ENCODE data around the gene DDX10. TPM values are rescaled to one million over a fixed set of nuclear protein-coding genes. Genes with fewer than 3 reads are reported as not detected.

The DDX10 gene
- total RNA-seq, 1 donor from 2014 or later: 32.2 TPM

DNA sequence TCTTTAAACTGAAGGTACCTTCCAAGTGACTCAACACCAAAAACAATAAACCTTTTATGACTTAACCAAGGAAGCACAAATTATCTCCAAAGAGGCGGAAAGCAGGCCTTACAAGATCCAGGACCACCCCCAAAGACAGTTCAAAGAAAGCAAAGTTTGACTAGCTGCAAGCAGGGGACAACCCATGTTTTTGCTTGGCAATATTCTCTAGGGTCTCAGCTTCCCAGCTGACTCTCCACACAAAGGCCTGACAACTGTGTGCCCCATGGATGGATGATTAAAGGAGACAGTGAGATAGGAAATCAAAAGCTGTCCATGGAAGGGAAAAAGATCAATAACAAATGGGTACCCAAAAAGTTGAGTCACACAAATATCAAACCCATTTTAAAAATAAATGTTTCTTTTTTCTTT, 232.2 kb downstream of the DDX10 start:
- no peak for TF ChIP-seq EZH2 (IDR thresholded peaks at IDR 0.05; ENCODE audit: insufficient read depth, low read length)
- TF ChIP-seq, protein P1, sequence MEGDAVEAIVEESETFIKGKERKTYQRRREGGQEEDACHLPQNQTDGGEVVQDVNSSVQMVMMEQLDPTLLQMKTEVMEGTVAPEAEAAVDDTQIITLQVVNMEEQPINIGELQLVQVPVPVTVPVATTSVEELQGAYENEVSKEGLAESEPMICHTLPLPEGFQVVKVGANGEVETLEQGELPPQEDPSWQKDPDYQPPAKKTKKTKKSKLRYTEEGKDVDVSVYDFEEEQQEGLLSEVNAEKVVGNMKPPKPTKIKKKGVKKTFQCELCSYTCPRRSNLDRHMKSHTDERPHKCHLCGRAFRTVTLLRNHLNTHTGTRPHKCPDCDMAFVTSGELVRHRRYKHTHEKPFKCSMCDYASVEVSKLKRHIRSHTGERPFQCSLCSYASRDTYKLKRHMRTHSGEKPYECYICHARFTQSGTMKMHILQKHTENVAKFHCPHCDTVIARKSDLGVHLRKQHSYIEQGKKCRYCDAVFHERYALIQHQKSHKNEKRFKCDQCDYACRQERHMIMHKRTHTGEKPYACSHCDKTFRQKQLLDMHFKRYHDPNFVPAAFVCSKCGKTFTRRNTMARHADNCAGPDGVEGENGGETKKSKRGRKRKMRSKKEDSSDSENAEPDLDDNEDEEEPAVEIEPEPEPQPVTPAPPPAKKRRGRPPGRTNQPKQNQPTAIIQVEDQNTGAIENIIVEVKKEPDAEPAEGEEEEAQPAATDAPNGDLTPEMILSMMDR (IDR thresholded peaks at IDR 0.05; ENCODE audit: insufficient read depth, low read depth, low read length): no peak
- H3K4me3 ChIP-seq (ENCODE audit: insufficient read depth, low read depth, low read length): no peak overlapping the region
- H3K27ac Mint-ChIP-seq (ENCODE audit: unreplicated experiment): no peak overlapping the region
- DNase-seq (ENCODE audit: low read depth): peak; percentile 71
- H3K79me2 ChIP-seq (ENCODE audit: insufficient read depth, low read length): no peaks in the 10 kb centered on the region
- H3K4me1 Mint-ChIP-seq (ENCODE audit: low read depth, unreplicated experiment): peaks cover 23% of the 10 kb centered on the region
- H4K20me1 ChIP-seq (ENCODE audit: insufficient read depth, low read length): no peaks in the 10 kb centered on the region
- peak overlapping the region; percentile 55 for H3K4me2 ChIP-seq (ENCODE audit: low read length)
- peak overlapping the region; percentile 67 for H3K27ac ChIP-seq (ENCODE audit: low read depth, low read length)
- no peak for FAIRE-seq
- peaks cover 1% of the 10 kb centered on the region for H3K9me3 Mint-ChIP-seq (ENCODE audit: unreplicated experiment)
- no peak overlapping the region for H3K9ac ChIP-seq (ENCODE audit: low read length)
- H3K36me3 Mint-ChIP-seq (ENCODE audit: low read depth, unreplicated experiment): peaks cover 1% of the 10 kb centered on the region
- H3K36me3 ChIP-seq (ENCODE audit: insufficient read depth, low read length): no peaks in the 10 kb centered on the region
- peaks cover 18% of the 10 kb centered on the region for H3K4me1 ChIP-seq (ENCODE audit: insufficient read depth, low read length)
- no peaks in the 10 kb centered on the region for H3K9me3 ChIP-seq (ENCODE audit: insufficient read depth, low read depth, low read length)
- no peaks in the 10 kb centered on the region for H3K27me3 Mint-ChIP-seq (ENCODE audit: low read depth, unreplicated experiment)
- no peak overlapping the region for H3K4me3 Mint-ChIP-seq (ENCODE audit: unreplicated experiment)
- H3K27me3 ChIP-seq (ENCODE audit: insufficient read depth, low read length): no peaks in the 10 kb centered on the region
- H2AFZ ChIP-seq (ENCODE audit: low read depth, low read length): no peak overlapping the region

DNA sequence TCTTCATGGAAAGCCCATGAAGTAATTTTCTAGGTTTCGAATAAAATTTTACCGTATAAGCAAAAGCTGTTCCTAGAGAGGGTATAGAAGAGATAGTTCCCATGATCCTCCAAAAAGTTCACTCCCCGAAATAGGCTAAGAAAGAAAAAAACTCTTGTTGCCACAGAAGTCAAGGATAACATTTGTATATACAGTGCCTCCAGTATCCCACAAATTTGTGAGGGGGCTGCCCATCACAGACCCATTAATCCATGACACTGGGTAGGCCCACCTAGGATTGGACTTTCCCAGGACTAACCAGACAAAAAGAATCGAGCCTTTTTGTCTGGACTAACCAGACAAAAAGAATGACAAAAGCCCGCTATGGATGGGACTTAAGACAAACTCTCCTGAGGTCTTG, 233.0 kb downstream of the DDX10 start:
- no peak overlapping the region for H3K4me3 Mint-ChIP-seq (ENCODE audit: unreplicated experiment)
- no peak overlapping the region for H3K27ac ChIP-seq (ENCODE audit: low read depth, low read length)
- no peak for TF ChIP-seq EZH2 (IDR thresholded peaks at IDR 0.05; ENCODE audit: insufficient read depth, low read length)
- TF ChIP-seq, protein P1 (IDR thresholded peaks at IDR 0.05; ENCODE audit: insufficient read depth, low read depth, low read length): no peak
- no peak overlapping the region for H3K27ac Mint-ChIP-seq (ENCODE audit: unreplicated experiment)
- FAIRE-seq (no peak), DNase-seq (ENCODE audit: low read depth) (no peak)
- H3K79me2 ChIP-seq (ENCODE audit: insufficient read depth, low read length): no peaks in the 10 kb centered on the region
- peaks cover 1% of the 10 kb centered on the region for H3K9me3 Mint-ChIP-seq (ENCODE audit: unreplicated experiment)
- H3K4me1 Mint-ChIP-seq (ENCODE audit: low read depth, unreplicated experiment): peaks cover 28% of the 10 kb centered on the region
- peaks cover 1% of the 10 kb centered on the region for H3K36me3 Mint-ChIP-seq (ENCODE audit: low read depth, unreplicated experiment)
- H2AFZ ChIP-seq (ENCODE audit: low read depth, low read length): no peak overlapping the region
- H4K20me1 ChIP-seq (ENCODE audit: insufficient read depth, low read length): no peaks in the 10 kb centered on the region
- H3K9ac ChIP-seq (ENCODE audit: low read length): no peak overlapping the region
- no peaks in the 10 kb centered on the region for H3K27me3 Mint-ChIP-seq (ENCODE audit: low read depth, unreplicated experiment)
- H3K4me1 ChIP-seq (ENCODE audit: insufficient read depth, low read length): peaks cover 18% of the 10 kb centered on the region
- no peaks in the 10 kb centered on the region for H3K9me3 ChIP-seq (ENCODE audit: insufficient read depth, low read depth, low read length)
- no peaks in the 10 kb centered on the region for H3K36me3 ChIP-seq (ENCODE audit: insufficient read depth, low read length)
- H3K4me2 ChIP-seq (ENCODE audit: low read length): no peak overlapping the region
- no peak overlapping the region for H3K4me3 ChIP-seq (ENCODE audit: insufficient read depth, low read depth, low read length)
- H3K27me3 ChIP-seq (ENCODE audit: insufficient read depth, low read length): no peaks in the 10 kb centered on the region

DNA sequence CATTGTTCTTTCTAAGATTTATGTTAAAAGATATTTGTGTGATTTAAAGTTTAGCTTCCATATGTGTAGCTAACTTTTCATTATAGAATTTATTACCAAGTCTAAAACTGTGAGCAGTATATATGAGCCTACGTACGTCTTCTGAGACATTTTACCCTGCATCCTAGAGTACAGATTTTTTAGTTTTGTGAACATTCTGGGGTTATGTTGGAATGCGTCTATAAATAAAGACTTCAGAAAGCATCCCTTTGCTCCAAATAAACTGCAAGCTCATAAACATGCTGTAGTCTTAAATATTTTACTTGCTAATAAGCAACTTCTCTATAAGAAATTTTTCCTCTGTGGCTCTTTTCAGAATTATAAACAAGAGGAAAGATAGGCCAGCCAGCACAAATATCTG, 236.5 kb downstream of the DDX10 start:
- Histone ChIP-seq H3K36me3 (ENCODE audit: insufficient read depth, low read length) (no peaks in the 10 kb centered on the region), H3K9ac (ENCODE audit: low read length) (no peak overlapping the region), H3K27ac (ENCODE audit: low read depth, low read length) (no peak overlapping the region), H2AFZ (ENCODE audit: low read depth, low read length) (no peak overlapping the region), H3K79me2 (ENCODE audit: insufficient read depth, low read length) (no peaks in the 10 kb centered on the region), H4K20me1 (ENCODE audit: insufficient read depth, low read length) (no peaks in the 10 kb centered on the region), H3K9me3 (ENCODE audit: insufficient read depth, low read depth, low read length) (no peaks in the 10 kb centered on the region), H3K27me3 (ENCODE audit: insufficient read depth, low read length) (no peaks in the 10 kb centered on the region), H3K4me1 (ENCODE audit: insufficient read depth, low read length) (peaks cover 14% of the 10 kb centered on the region), H3K4me3 (ENCODE audit: insufficient read depth, low read depth, low read length) (no peak overlapping the region), H3K4me2 (ENCODE audit: low read length) (no peak overlapping the region)
- H3K4me1 Mint-ChIP-seq (ENCODE audit: low read depth, unreplicated experiment): peaks cover 22% of the 10 kb centered on the region
- peaks cover 1% of the 10 kb centered on the region for H3K36me3 Mint-ChIP-seq (ENCODE audit: low read depth, unreplicated experiment)
- DNase-seq (ENCODE audit: low read depth) (no peak), FAIRE-seq (no peak)
- H3K27me3 Mint-ChIP-seq (ENCODE audit: low read depth, unreplicated experiment): no peaks in the 10 kb centered on the region
- peaks cover 1% of the 10 kb centered on the region for H3K9me3 Mint-ChIP-seq (ENCODE audit: unreplicated experiment)
- H3K4me3 Mint-ChIP-seq (ENCODE audit: unreplicated experiment): no peak overlapping the region
- TF ChIP-seq, protein P1 (IDR thresholded peaks at IDR 0.05; ENCODE audit: insufficient read depth, low read depth, low read length): no peak
- no peak for TF ChIP-seq EZH2 (IDR thresholded peaks at IDR 0.05; ENCODE audit: insufficient read depth, low read length)
- H3K27ac Mint-ChIP-seq (ENCODE audit: unreplicated experiment): no peak overlapping the region
